GM18861 (cell line): Measurements from ENCODE around the gene LDLRAD3.

Experiments
- ATAC-seq: cut with Tn5 transposase; IDR thresholded peaks from one replicate; pipeline ENCODE4 v1.9.1; 2021; ENCODE audit not compliant: unreplicated experiment

LDLRAD3 gene

GRCh38 chr11:36014898-36015665 lies 71.2 kb downstream of the LDLRAD3 start:
- no peak for ATAC-seq

GRCh38 chr11:36015799-36016198 lies 71.9 kb downstream of the LDLRAD3 start:
- no peak for ATAC-seq

- ATAC-seq: no peak
These were observed 72.4 kb downstream of the LDLRAD3 start for GRCh38 chr11:36016263-36016662.

- no peak for ATAC-seq
These were observed 72.8 kb downstream of the LDLRAD3 start for GRCh38 chr11:36016709-36017108.

GRCh38 chr11:36019005-36019596 lies 75.2 kb downstream of the LDLRAD3 start:
- ATAC-seq: no peak

GRCh38 chr11:36019722-36020121 lies 75.9 kb downstream of the LDLRAD3 start:
- no peak for ATAC-seq

GRCh38 chr11:36022882-36023281 lies 79.0 kb downstream of the LDLRAD3 start:
- ATAC-seq: no peak

- ATAC-seq: no peak
These were observed 80.1 kb downstream of the LDLRAD3 start for GRCh38 chr11:36023922-36024321.

GRCh38 chr11:36024716-36025115 lies 80.9 kb downstream of the LDLRAD3 start:
- ATAC-seq: no peak

GRCh38 chr11:36026315-36026968 lies 82.6 kb downstream of the LDLRAD3 start:
- ATAC-seq: no peak

- no peak for ATAC-seq
These were observed 83.9 kb downstream of the LDLRAD3 start for GRCh38 chr11:36027731-36028130.

- ATAC-seq: no peak
These were observed 85.8 kb downstream of the LDLRAD3 start for GRCh38 chr11:36029616-36030015.

- ATAC-seq: no peak
These were observed 86.9 kb downstream of the LDLRAD3 start for GRCh38 chr11:36030731-36031281.

GRCh38 chr11:36033082-36033751 lies 89.4 kb downstream of the LDLRAD3 start:
- ATAC-seq: no peak

GRCh38 chr11:36033936-36034335 lies 90.1 kb downstream of the LDLRAD3 start:
- ATAC-seq: no peak

GRCh38 chr11:36034551-36035331 lies 90.9 kb downstream of the LDLRAD3 start:
- ATAC-seq: no peak

GRCh38 chr11:36035454-36035853 lies 91.6 kb downstream of the LDLRAD3 start:
- ATAC-seq: no peak

- ATAC-seq: no peak
These were observed 92.1 kb downstream of the LDLRAD3 start for GRCh38 chr11:36035999-36036398.

- ATAC-seq: no peak
These were observed 93.2 kb downstream of the LDLRAD3 start for GRCh38 chr11:36037031-36037430.

GRCh38 chr11:36038541-36038940 lies 94.7 kb downstream of the LDLRAD3 start:
- no peak for ATAC-seq

GRCh38 chr11:36039471-36039870 lies 95.6 kb downstream of the LDLRAD3 start:
- ATAC-seq: no peak
